GM18951 (cell line): ENCODE measurements around the gene GRIA1.
"Not testable (repeated sequence)": the region's sequence is repeated elsewhere in the genome, so short reads cannot be mapped to it uniquely, and the experiment has no call there.

Experiments used
- POLR2A ChIP-seq: IDR thresholded peaks from 4 replicates; pipeline ENCODE4 v1.6.1; 2011; ENCODE audit warnings: mild to moderate bottlenecking; ENCODE audit not compliant: insufficient read length, insufficient read depth; ENCODE audit errors: extremely low read depth
- in situ Hi-C: fragments of 300-500 bp; cut with MboI; formaldehyde crosslinking; loops from one replicate; pipeline ENCODE4 v1.12.0; 2022; ENCODE audit warnings: low sequenced_read_pairs, mixed read lengths, inconsistent platforms; ENCODE audit not compliant: unreplicated experiment

The GRIA1 gene

DNA sequence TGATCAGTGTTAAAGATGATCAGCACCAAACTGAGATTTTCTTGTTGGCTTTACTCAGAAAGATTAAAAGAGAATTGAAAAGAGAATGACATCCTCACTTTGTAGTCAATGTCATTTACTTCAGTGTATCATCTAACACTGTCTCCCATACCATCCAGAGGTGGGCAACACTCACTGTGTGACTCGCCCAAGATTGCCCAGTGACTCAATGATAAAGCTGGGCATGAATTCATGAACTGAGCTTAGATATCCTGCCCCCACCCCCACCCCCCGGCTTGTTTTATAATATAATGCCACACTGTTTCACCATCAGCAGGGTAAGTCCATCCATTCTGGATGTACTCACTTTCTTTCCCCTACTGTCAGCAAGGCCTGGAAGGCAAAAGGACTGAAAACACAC is 306.1 kb downstream of the GRIA1 start:
- in situ Hi-C loops = no loop called here
- TF ChIP-seq POLR2A = no peak

DNA sequence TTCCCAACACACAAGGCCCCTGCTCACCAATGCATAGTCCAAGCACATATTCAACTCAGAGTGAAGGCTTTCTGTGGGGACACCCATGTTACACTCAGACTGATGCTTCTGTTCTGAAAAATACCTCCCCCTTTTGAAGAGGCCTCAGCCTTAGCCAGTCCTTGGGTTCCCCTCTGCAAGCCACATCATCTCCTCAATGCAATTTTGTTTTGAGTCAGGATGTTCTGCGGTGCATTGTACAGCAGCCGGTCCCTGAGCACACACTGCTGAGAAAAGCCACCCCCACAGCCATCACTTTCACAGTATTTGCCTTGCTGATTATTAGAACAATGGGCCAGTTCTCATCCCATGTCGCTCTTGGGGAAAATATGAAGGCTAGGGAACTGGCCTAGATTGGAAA is 307.0 kb downstream of the GRIA1 start:
- in situ Hi-C loops = no loop called here
- TF ChIP-seq POLR2A = no peak

DNA sequence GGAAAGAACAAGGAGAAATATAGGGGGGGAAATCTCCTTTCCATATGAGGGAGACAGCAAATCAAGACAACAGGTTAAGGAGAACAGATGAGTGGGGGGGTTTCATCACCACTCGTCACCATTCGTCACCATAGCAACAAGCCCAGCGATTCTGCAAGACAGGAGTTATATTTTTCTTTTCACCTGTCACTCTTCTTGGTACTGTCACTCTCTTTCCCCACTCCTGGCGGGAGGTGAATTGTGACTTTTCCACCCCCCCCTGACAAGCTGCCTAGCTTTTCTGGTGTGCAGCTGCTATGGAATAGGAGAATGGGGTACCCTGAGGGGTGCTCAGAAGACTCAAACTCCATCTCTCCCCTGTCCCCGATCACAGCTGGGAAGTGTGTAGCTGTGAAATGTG is 308.4 kb downstream of the GRIA1 start:
- TF ChIP-seq POLR2A = no peak
- in situ Hi-C loops = no loop called here

DNA sequence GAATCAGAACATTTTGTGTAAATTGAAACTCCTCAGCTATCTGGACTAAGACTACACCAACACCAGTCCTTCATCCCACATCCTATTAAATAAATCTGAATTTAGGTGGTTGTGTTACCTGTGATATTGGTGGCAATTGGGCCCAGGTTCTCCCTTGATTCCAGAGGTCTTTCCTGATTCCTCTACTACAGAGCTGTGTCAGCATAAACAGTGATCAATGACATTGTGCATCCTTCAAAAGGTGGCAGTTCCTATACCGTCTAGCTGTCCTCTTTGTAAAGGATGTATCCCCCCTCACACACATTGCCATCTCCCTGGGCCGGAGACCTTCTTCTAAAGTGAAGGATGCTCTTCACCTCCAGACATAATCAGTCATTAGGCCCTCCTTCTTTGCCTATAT is 309.0 kb downstream of the GRIA1 start:
- no peak for TF ChIP-seq POLR2A
- in situ Hi-C loops = no loop called here

DNA sequence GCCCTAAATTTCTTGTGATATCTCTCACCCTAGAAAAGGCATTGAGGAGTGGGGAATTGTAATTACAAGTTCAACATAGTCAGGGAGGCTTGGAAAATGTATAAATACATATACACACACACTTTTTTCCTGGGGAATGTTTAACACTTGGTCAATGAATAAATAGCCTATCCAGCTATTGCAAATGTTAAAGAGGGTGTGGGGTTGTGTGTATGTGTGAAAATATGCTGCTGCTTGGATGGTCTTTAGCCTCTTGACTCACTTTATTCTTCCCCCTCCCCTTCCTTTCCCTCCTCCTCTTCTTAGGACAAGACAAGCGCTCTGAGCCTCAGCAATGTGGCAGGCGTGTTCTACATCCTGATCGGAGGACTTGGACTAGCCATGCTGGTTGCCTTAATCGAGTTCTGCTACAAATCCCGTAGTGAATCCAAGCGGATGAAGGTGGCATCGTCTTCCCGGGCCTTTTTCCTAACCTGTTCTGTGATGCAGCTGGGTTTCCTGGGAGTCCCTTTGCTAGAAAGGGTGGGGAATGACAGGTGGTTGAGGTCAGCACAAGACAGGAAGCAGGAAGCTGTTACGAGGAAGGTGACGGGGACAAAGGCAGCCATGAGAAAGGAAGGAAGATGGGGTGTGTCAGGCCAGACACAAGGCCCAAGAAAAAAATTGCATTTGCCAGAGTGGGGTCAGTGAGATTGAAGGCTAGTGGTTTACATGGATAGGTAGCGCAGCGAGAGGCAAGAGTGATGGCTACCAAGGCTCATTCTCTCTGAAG is 311.8 kb downstream of the GRIA1 start:
- TF ChIP-seq POLR2A = no peak
- in situ Hi-C loops = no loop called here

DNA sequence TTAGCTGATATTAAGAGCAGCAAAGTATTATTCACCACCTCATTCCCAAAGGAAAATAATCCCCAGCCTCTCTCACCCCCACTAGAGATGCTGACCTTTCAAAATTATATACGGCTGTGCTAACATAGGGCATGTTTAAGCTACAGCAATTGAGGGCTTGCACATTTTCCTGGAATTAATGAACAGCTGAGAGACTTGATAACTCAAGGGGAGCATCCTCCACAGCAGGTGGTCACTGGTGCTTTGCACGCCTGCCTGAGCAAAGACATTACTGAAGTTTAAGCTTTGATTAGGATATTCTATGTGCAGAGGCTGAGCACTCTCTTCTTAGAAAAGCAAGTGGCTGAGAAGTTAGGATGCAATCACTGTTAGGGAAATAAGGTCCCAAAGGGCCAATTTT is 317.3 kb downstream of the GRIA1 start:
- in situ Hi-C loops = no loop called here
- TF ChIP-seq POLR2A = no peak

DNA sequence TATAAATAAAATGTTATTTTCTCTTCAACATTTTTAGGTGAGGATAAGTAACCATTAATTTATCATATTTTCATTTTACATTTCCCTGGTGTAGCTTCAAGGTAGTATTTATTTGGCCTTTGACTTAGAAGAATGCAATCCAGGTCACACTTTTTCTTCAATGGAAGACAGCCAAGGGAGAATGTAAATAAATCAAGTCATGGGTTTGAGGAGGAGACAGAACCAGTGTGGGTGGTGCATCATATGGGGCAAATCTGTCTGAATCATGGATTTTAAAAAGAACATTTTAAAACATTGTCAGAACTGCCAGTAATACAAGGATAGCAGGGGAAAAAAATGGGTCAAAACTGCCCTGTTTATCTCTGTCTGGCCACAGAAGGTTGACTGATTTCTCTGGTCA is 318.7 kb downstream of the GRIA1 start:
- no peak for TF ChIP-seq POLR2A
- in situ Hi-C loops = no loop called here

DNA sequence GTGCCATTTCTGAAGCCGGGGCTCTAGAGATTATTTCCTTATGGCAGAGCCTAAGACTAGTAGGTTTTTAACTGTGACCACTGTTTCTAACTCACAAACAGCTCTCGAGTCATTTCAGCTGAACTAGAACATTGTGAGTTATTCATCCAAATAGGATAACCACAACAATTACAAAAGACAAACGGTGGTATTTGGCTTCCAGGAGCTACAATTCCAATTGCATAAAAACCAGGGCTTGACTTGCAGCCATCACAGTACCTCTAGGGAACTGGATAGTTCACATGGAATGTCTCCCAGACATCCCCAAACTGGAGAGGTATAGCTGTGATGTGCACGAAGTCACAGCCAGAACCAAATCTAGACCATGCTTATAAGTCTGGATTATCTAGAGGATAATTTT is 323.4 kb downstream of the GRIA1 start:
- in situ Hi-C loops = no loop called here
- no peak for TF ChIP-seq POLR2A

DNA sequence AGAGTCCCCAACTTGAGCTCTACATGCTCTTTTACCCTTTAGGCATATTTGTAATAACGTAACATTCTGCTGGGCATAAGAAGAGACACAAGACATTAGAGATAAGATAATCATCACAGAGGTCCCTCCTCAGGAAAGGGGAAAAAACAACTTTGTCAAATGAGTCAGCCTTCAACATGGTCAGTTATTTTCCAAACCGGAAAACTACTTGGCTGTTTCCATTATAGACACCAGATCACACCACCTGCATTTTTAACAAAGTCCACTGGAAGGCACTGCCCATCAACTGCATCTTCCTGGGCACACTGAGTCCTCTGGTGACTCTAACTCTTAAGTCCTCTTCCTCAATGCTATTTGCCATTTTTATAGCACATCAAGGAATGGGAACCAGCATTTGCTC is 326.4 kb downstream of the GRIA1 start:
- TF ChIP-seq POLR2A = no peak
- in situ Hi-C loops = no loop called here

DNA sequence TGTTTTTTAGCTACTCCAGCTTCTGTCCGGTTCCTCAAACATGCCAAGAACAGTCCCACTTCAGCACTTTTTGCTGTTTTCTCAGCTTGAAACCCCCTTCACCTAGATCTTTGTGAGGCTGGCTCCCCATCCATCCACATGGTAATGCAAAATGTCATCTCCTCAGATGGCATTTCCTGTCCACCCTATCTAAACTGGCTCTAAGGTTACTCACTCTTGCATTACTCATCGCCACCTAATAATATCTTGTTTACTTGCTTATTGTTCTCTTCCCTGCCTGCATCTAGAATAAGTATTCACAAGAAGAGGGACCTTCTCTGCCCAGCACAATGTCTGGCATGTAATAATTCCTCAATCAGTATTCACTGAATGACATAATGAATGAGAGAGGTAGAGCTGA is 328.2 kb downstream of the GRIA1 start:
- in situ Hi-C loops = no loop called here

DNA sequence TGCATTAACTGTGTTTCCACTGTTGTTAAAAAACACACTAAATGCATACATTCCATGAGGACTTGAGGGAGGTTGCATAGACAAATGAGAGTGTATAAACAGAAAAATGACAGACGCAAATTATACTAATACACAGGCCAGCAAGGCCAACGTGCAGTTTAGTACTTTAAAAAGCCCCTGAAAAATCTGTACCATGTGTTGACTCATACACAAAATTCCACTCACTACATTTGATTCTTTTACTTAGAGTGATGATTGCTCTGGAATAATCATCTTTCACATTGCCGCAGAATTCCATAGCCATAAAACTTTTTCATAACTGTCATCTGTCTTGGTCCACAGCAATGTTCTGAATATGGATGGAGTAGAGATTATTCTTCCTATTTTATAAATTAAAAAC is 332.6 kb downstream of the GRIA1 start:
- no peak for TF ChIP-seq POLR2A
- in situ Hi-C loops = no loop called here

More for the DNA sequence above, 328.2 kb downstream of the GRIA1 start:
- TF ChIP-seq POLR2A = no peak

DNA sequence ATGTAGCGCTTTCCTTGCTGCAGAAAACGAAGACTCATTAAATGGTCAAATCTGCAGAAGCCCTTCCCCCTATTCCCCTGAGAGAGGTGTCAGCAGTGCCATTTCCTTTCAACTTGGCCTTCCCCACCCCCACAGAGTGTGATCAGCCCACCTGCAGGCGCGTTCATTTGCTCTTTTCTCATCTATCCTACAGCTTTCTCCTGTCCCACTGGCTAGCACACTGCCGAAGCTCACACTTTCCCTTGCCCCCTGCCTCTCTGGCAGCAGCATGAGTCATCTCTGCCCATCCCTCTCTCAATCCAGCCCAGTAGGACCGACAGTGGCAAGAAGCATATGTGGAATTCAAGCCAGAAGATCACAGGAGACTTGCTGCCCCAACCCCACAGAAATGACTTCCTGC is 334.4 kb downstream of the GRIA1 start:
- in situ Hi-C loops = no loop called here
- TF ChIP-seq POLR2A = no peak

DNA sequence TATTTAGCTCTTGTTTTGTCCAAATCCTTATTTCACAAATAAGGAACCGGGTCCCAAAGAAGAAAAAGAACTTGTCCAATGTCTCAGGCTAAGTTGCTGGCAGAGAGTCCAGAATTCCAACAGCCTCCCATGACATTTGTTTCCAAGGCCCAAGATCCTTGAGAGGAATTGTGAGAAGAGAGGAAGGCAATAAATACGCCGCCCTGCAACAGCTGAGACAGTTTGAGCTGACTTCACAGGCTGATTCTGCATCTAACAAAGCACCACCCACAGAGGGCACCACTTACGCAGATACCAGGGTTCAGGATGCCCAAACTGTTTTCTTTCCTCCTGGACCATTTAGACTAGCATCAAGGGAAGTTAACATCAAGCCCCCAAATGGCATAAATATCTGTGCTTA is 336.9 kb downstream of the GRIA1 start:
- in situ Hi-C loops = no loop called here
- no peak for TF ChIP-seq POLR2A

DNA sequence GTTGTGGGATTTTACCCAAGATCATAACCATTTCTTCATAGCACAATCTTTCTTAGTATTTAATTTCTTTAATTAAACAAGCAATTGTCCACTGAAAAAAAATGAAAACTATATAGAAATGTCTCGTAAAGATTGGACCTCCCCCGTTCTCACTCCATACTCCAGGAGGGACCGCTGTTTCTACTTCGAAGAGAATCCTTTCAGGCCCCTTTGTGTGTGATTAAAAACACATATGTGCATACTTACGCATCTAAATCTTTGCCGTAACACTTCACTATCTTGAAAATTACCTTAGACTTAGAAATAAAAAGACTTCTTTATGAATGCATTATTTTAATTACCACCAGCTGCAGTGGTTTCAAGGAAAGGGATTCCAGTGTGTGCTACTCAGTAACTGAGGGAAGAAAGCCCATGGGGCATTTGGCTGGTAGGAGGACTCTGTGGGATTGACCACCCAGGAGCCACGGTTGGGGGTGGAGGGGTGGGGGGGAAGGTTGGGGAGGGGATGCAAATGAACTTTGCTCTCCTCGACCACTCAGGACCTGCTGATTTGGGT is 339.1 kb downstream of the GRIA1 start:
- in situ Hi-C loops = no loop called here
- TF ChIP-seq POLR2A = no peak

DNA sequence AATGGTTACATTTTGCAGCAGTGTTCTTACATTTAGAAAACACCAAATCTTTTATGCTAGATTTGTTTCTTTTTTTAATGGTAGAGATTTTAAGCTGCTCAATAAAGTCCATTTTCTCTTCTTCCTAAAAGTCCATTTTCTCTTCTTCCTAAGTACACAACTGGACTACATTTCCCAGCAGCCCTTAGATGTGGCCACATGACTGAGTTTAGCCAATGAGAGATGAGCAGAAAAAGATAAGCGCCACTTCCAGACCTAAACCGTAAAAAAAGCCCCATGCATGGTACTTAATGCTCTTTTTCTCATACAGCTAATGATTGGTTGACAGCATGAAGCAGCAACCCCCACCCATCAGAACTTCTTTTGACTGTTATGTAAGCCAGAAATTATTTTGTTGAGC is 341.5 kb downstream of the GRIA1 start:
- no peak for TF ChIP-seq POLR2A

DNA sequence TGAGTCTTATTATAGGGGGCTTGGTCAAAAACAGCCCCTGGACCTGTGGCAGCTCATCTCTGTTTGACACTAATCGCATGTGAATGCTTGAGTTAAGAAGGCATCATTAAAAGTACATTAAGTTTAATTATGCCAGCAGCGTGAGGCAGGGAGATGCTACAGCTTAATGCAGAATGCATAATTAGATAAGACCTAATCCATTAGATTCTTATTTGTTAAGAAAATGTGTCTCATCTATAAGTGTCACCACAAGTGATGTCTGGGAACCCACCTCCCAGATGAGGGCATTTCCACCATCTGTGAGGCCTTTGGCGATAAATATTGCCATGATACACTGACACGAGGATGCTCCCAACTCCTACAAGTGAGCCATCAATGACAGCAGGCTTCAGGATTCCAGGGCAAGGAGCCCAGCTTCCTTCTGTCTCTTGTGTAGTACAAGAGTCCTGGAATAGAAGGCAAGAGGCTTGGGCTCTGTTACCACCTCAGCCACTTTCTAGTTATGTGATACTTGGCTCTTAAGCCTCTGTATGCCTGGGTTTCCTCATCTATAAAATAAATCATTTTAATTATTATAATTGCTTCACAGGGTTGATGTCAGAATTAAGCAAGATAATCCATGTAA is 345.5 kb downstream of the GRIA1 start:
- no peak for TF ChIP-seq POLR2A
- in situ Hi-C loops = no loop called here

More for the DNA sequence above, 341.5 kb downstream of the GRIA1 start:
- in situ Hi-C loops = no loop called here

DNA sequence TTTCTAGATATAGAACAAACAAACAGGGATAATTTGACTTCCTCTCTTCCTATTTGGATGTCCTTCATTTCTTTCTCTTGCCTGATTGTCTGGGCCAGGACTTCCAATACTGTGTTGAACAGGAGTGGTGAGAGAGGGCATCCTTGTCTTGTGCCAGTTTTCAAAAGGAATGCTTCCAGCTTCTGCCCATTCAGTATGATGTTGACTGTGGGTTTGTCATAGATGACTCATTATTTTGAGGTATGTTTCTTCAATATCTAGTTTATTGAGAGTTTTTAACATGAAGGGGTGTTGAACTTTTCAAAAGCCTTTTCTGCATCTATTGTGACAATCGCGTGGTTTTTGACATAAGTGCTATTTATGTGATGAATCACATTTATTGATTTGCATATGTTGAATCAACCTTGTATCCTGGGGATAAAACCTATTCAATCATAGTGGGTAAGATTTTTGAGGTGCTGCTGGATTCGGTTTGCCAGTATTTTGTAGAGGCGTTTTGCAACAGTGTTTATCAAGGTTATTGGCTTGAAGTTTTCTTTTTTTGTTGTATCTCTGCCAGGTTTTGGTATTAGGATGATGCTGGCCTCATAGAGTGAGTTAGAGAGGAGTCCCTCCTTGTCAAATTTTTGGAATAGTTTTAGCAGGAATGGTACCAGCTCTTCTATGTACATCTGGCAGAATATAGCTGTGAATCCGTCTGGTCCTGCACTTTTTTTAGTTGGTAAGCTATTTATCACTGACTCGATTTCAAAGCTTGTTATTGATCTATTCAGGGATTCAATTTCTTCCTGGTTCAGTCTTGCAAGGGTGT is 359.0 kb downstream of the GRIA1 start:
- in situ Hi-C loops = not testable (repeated sequence)
